Glutamatergic neuron (in vitro differentiated cells): ENCODE results near the gene POC1A. TPM values are rescaled to one million over a fixed set of nuclear protein-coding genes. Genes with fewer than 3 reads are reported as not detected.

Experiments
- DNase-seq: peaks from one replicate; pipeline ENCODE4 v3.0.0; 2022
- H3K27ac Mint-ChIP-seq: one replicate; pipeline ENCODE4 v1.8.0; 2020; ENCODE audit warnings: mild to moderate bottlenecking, mixed read lengths, inconsistent platforms; ENCODE audit not compliant: unreplicated experiment
- H3K27me3 Mint-ChIP-seq: one replicate; pipeline ENCODE4 v1.8.0; 2020; ENCODE audit warnings: mild to moderate bottlenecking, moderate library complexity, mixed read lengths, inconsistent platforms; ENCODE audit not compliant: unreplicated experiment
- H3K36me3 Mint-ChIP-seq: one replicate; pipeline ENCODE4 v1.8.0; 2020; ENCODE audit warnings: mild to moderate bottlenecking, mixed read lengths, inconsistent platforms; ENCODE audit not compliant: unreplicated experiment
- H3K4me1 Mint-ChIP-seq: one replicate; pipeline ENCODE4 v1.8.0; 2020; ENCODE audit warnings: mild to moderate bottlenecking, low read depth, mixed read lengths, inconsistent platforms; ENCODE audit not compliant: unreplicated experiment
- H3K4me3 Mint-ChIP-seq: one replicate; pipeline ENCODE4 v1.8.0; 2020; ENCODE audit warnings: mild to moderate bottlenecking, mixed read lengths, inconsistent platforms; ENCODE audit not compliant: unreplicated experiment
- H3K9me3 Mint-ChIP-seq: one replicate; pipeline ENCODE4 v1.8.0; 2020; ENCODE audit warnings: mild to moderate bottlenecking, moderate library complexity, mixed read lengths, inconsistent platforms; ENCODE audit not compliant: unreplicated experiment
- total RNA-seq: library from RNA; stranded (reverse); fragmentation: NEBNext Ultra II Directional; extraction: Animal tissue kit (Norgen Biotek cat#: 25700); gene quantifications from one replicate; pipeline ENCODE4 v1.2.1, GENCODE V29; 2021; ENCODE audit not compliant: unreplicated experiment
- TF ChIP-seq, protein P1 (sequence below): fragments of 200-600 bp; sonication (generic); IDR thresholded peaks from one replicate; pipeline ENCODE4 v1.5.0; 2021; ENCODE audit not compliant: partially characterized antibody, unreplicated experiment

The POC1A gene
- total RNA-seq, 1 donor from 2014 or later: 3.2 TPM

DNA sequence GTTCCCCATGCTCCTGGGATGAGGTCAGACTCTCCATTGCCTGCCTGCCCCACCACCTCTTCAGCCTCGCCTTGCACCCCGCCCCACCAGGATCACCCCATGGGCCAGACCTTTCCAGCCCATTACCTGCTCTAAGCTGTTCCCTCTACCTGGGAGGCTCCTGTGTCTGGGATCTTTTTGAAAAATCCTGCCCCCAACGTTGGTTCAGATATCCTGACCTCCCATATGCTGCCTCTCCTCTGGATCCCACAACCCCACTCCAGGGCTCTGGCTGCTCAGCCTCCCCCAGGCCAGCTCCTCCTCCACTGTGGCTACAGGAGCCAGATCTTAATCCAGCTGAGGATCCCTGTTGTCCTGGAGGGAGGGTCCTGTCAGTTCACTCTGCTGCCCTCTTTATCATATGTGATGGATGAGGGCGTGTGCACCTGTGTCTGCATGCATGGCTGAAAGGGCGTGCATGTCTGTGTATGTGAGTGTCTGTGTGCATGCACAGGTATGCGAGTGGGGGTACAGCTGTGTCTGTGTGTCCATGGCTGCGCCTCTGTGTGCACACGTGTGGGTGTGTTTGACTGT lies 22.0 kb upstream of the POC1A start:
- TF ChIP-seq, protein P1, sequence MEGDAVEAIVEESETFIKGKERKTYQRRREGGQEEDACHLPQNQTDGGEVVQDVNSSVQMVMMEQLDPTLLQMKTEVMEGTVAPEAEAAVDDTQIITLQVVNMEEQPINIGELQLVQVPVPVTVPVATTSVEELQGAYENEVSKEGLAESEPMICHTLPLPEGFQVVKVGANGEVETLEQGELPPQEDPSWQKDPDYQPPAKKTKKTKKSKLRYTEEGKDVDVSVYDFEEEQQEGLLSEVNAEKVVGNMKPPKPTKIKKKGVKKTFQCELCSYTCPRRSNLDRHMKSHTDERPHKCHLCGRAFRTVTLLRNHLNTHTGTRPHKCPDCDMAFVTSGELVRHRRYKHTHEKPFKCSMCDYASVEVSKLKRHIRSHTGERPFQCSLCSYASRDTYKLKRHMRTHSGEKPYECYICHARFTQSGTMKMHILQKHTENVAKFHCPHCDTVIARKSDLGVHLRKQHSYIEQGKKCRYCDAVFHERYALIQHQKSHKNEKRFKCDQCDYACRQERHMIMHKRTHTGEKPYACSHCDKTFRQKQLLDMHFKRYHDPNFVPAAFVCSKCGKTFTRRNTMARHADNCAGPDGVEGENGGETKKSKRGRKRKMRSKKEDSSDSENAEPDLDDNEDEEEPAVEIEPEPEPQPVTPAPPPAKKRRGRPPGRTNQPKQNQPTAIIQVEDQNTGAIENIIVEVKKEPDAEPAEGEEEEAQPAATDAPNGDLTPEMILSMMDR: no peak
- peaks cover 7% of the 10 kb centered on the region for H3K4me1 Mint-ChIP-seq
- no peak for DNase-seq
- H3K36me3 Mint-ChIP-seq: no peaks in the 10 kb centered on the region
- H3K27ac Mint-ChIP-seq: no peak overlapping the region
- peaks cover 4% of the 10 kb centered on the region for H3K27me3 Mint-ChIP-seq
- H3K9me3 Mint-ChIP-seq: peaks cover 3% of the 10 kb centered on the region
- no peak overlapping the region for H3K4me3 Mint-ChIP-seq

DNA sequence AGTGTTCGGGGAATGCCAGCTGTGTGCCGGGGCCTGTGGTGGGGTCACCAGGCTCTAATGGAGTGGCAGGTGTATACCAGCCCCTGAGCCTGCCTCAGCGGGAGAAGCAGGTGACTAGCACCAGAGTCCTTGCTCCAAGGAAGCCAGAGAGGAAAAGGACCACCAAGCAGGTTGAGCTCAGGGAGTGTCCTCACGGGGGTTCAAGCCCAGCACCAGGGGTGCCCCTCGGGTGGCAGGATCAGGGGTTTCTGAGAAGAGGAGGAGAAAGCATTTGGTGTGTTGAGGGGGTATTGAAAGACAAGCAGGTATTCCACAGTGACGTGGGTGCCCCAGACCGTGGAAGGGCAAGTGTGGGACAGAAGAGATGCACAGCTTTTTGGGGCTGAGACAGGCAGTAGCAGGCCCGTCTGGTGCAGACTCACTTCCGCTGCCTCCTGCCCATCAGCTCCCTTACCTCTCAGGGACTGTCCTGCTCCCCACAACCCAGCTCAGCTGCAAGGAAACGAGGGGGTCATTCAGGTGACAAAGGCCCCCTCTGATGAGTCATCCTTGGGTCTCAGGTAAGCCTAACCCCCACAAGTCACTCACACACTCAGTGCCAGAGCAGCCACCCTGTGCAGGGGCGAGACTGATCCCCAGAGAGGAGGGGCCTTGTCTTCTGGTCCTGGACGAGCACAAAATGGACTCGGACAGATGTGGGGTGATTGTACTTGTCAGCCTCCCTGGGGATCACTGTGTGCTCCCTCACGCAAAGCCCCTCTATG lies 21.4 kb upstream of the POC1A start:
- DNase-seq: no peak
- H3K27me3 Mint-ChIP-seq: peaks cover 4% of the 10 kb centered on the region
- TF ChIP-seq, protein P1: no peak
- peaks cover 3% of the 10 kb centered on the region for H3K9me3 Mint-ChIP-seq
- no peak overlapping the region for H3K4me3 Mint-ChIP-seq
- H3K36me3 Mint-ChIP-seq: no peaks in the 10 kb centered on the region
- H3K4me1 Mint-ChIP-seq: peaks cover 7% of the 10 kb centered on the region
- H3K27ac Mint-ChIP-seq: no peak overlapping the region

DNA sequence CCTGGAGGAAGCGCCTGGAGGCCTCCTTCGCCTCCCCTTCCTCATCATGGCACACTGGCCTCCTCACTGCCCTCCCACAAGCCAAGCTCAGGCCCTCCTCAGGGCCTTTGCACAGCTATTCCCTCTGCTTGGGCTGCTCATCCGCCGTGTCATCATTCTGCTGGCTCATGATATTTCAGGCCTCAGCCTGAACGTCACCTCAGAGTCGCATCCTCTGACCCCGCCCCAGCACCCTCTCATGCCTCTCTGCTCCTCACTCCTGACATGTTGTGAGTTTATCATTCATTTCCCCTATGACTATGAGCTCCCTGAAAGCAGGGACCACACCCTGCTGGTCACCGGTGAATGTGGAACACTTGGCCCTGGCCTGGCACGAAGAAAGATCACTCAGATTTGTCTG lies 20.7 kb upstream of the POC1A start:
- Mint-ChIP-seq H3K36me3 (no peaks in the 10 kb centered on the region), H3K27ac (no peak overlapping the region), H3K27me3 (peaks cover 4% of the 10 kb centered on the region), H3K9me3 (peaks cover 3% of the 10 kb centered on the region), H3K4me1 (peaks cover 7% of the 10 kb centered on the region), H3K4me3 (no peak overlapping the region)
- TF ChIP-seq, protein P1: no peak
- DNase-seq: no peak

DNA sequence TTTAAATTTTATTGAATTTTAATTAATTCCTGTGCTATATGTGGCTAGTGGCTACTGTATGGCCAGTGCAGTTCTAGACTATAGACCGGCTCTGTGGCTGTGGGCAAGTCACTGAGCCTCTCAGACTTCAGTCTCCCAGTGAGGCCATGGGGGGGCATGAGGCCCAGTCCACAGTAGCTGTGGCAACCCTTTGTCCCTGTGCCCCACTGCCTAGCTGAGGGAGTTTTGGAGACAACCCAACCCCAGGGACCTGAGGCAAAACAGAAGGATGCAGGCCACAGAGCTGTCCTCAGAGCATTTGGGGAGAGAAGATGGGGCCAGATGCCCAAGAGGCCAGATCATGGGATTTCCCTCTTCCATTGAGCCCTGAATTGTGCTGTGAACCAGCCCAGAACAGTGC lies 18.9 kb upstream of the POC1A start:
- no peak overlapping the region for H3K4me3 Mint-ChIP-seq
- H3K36me3 Mint-ChIP-seq: no peaks in the 10 kb centered on the region
- H3K27me3 Mint-ChIP-seq: peaks cover 4% of the 10 kb centered on the region
- TF ChIP-seq, protein P1: no peak
- peaks cover 7% of the 10 kb centered on the region for H3K4me1 Mint-ChIP-seq
- H3K9me3 Mint-ChIP-seq: peaks cover 3% of the 10 kb centered on the region
- H3K27ac Mint-ChIP-seq: no peak overlapping the region
- no peak for DNase-seq

DNA sequence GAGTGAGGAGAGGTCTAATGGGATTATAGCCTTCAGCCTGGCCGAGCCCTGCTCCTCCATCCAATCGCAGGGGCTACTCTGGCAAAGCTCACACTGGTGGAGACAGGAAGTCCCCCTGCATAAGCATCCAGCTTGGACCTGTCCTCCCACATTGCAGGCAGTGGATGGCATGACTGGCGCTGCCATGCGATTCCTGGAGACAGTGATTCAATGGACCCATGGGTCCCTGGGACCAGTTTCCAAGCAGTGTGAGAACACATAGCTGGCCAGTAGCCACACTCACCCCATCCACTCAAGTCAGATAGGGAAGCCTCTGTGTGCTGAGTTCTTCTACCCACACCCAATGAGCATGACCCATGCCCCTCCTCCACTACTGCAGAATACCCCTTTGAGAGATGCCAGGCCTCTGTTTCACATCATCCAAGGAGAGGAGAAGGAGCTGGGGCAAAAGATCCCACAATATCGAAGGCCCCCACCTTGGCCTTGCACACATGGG lies 18.1 kb upstream of the POC1A start:
- peaks cover 4% of the 10 kb centered on the region for H3K9me3 Mint-ChIP-seq

More for the DNA sequence above, 18.1 kb upstream of the POC1A start:
- Mint-ChIP-seq H3K36me3 (no peaks in the 10 kb centered on the region), H3K4me1 (peaks cover 7% of the 10 kb centered on the region), H3K27ac (no peak overlapping the region), H3K4me3 (no peak overlapping the region), H3K27me3 (peaks cover 4% of the 10 kb centered on the region)
- no peak for DNase-seq
- TF ChIP-seq, protein P1: no peak
